Subcutaneous adipose tissue (tissue), 4 donors: ENCODE data around the gene KCNJ6. TPM values are rescaled to one million over a fixed set of nuclear protein-coding genes. Genes with fewer than 3 reads are reported as not detected.

Experiments
- CTCF ChIP-seq: fragments of 450-650 bp; IDR thresholded peaks from one replicate; pipeline ENCODE4 v1.5.1; 2016; ENCODE audit warnings: low read depth, mild to moderate bottlenecking, control low read depth, antibody characterized with exemption, moderate library complexity
- total RNA-seq, 4 donors: library from RNA; depleted of rRNA; stranded (reverse); fragments of >200 nt; gene quantifications; one replicate each; pipeline ENCODE4 v1.1.0, GENCODE V29; 2016

Gene KCNJ6
- total RNA-seq, 4 donors from 2014 or later = not detected

DNA sequence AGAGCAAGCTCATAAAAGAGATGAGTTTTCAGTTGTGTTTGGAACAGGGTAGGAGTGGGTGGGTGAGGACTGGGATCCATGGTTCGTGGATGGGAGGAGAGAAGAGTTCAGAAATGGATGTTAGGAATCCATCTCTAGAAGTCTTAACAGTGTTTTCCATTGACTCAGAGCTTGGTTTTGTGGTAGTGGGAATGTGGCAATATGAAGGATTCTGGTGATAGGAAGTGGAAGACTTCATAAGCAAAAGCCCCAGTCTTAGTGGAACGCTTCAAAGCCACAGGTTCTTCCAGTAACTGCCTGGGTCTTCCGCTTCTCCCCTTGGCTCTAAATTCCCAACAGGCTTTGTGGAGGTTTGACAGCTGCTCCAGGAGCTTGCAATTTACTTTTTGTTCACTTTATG is 167.9 kb downstream of the KCNJ6 start:
- no peak for TF ChIP-seq CTCF

DNA sequence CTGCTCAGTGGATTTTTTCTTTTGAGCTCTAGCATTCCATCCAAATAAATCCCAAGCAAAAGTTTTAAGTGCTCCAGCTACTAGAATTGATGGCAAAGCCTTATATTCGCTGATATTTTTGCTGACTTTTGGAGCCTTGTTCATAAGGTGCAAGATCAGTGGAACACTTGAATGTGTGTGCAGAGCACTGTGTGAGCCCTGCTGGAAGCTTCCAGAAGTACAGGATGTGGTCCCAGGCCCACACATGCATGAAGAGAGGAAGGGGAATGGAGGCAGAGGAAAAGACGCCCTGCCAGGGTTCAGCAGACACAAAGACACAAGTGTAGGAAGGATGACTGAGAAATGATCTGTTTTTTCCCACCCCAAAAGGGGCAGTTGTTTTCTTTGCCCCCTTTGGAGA is 169.4 kb downstream of the KCNJ6 start:
- no peak for TF ChIP-seq CTCF

DNA sequence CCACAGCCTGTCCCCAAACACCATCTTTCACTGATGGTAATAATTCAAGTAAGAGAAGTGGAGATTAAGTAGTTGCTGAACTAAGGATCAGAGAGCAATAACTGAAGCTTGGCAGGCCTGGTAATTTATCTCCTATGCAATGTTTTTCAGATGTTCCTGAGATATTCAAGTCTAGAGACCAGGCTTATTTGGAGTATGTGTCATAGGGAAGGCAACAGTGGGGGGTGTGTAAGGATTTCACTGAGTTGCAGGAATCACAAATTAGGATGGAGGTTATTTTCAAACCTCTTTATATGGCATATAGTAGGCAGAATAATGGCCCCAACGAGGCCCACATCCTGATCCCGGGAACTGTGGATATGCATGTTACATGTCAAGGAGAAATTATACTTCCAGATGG is 171.7 kb downstream of the KCNJ6 start:
- TF ChIP-seq CTCF = no peak

- no peak for TF ChIP-seq CTCF
These were observed 173.7 kb downstream of the KCNJ6 start for GRCh38 chr21:37742532-37742931.

DNA sequence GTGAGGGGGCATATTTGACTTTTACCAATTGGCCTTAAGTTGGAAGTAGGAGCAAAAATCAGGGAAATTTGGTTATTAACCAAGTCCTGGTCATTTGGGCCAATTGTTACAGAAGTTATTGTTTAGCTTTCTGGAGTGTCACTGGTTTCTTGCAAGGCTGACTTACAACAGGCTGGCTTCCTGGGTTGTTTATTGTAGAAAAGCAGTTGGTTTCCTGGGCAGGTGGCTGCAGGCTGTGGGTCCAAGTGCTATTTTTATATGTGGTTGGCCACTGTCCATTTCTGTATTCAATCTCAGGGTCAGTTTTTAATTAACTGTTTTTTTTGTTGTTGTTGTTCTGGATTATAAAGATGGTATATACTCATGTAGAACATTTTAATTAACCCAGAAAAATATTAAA is 174.1 kb downstream of the KCNJ6 start:
- no peak for TF ChIP-seq CTCF

DNA sequence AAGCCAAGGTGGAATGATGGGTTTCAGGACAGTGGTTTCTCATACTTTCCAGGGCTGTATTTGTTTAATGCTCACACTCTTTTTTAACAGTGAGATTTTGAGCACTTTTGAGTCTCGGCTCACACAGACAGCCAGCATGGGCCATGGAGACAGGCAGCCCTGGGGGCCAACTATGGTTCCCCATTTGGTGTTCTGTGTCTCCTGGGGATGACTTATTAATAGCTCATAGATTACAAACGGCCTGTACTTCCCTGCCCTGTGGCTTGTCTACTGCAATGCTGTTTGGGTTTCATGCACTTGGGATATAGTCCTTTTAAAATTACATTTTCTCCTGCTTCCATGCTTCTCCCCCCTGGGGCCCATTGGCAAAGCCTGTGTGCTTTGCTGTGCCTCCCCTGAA is 178.3 kb downstream of the KCNJ6 start:
- no peak for TF ChIP-seq CTCF

GRCh38 chr21:37737507-37737906 is 178.8 kb downstream of the KCNJ6 start:
- TF ChIP-seq CTCF = no peak

DNA sequence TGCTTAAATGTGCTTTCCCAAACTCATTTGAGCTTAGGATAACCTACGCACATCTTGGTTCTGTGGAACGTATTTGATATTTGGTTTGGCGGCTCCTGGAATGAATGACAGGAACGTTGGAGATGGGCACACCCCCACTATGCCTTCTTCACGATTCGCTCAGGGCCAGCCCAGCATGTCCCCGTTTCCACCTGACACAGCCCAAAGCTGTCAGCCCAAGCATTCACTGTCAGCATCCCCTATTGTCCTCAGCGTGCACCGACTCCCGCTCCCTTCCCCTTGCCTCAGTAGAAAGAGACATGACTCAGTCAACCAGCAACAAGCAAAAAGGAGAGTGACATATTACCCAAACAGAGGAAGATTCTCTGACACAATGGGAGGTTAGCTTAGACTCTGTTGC is 181.4 kb downstream of the KCNJ6 start:
- no peak for TF ChIP-seq CTCF
